NCI-H526 treated with DMSO at 0.1 percent for 48 hours (cell line): ENCODE data around the gene TATDN3.
A peak's percentile ranks its signal among the peaks of the same experiment; 100 is the strongest.
"Not testable (repeated sequence)": the region's sequence is repeated elsewhere in the genome, so short reads cannot be mapped to it uniquely, and the experiment has no call there.

Source experiments
- DNase-seq: peaks from one replicate; lab custom pipeline; 2025; lab: John Stamatoyannopoulos, UW

TATDN3 gene

GRCh38 chr1:212827831-212828278 lies 36.2 kb downstream of the TATDN3 start:
- no peak for DNase-seq

- no peak for DNase-seq
Measured at GRCh38 chr1:212828395-212828794, 36.7 kb downstream of the TATDN3 start.

- not testable (repeated sequence) for DNase-seq
Measured at GRCh38 chr1:212833211-212834207, 41.8 kb downstream of the TATDN3 start.

GRCh38 chr1:212838145-212838544 lies 46.5 kb downstream of the TATDN3 start:
- no peak for DNase-seq

- DNase-seq: not testable (repeated sequence)
Measured at GRCh38 chr1:212844521-212844920, 52.8 kb downstream of the TATDN3 start.

GRCh38 chr1:212847549-212847948 lies 55.9 kb downstream of the TATDN3 start, which contains the start of gene SPATA45:
Gene SPATA45 (minus strand): TSS chr1:212847649. CDS start chr1:212836149, 11,500 bp downstream.
- DNase-seq: no peak

GRCh38 chr1:212852105-212852688 lies 60.5 kb downstream of the TATDN3 start:
- no peak for DNase-seq

- no peak for DNase-seq
Measured at GRCh38 chr1:212853658-212854057, 62.0 kb downstream of the TATDN3 start.

GRCh38 chr1:212856755-212857154 lies 65.1 kb downstream of the TATDN3 start:
- DNase-seq: no peak

GRCh38 chr1:212857992-212858460 lies 66.3 kb downstream of the TATDN3 start, which contains the start of gene FLVCR1:
Gene FLVCR1 (plus strand): TSS chr1:212858275. CDS start chr1:212858453, 178 bp downstream.
- DNase-seq: peak; percentile 84

- peak; percentile 70 for DNase-seq
Measured at GRCh38 chr1:212858461-212859265, 67.0 kb downstream of the TATDN3 start.

- DNase-seq: no peak
Measured at GRCh38 chr1:212860713-212861581, 69.3 kb downstream of the TATDN3 start.

GRCh38 chr1:212862111-212862690 lies 70.5 kb downstream of the TATDN3 start:
- no peak for DNase-seq

- not testable (repeated sequence) for DNase-seq
Measured at GRCh38 chr1:212863345-212863744, 71.7 kb downstream of the TATDN3 start.

GRCh38 chr1:212864201-212864600 lies 72.5 kb downstream of the TATDN3 start:
- DNase-seq: no peak
